ENCODE measurements around the gene MBL2.

DNA sequence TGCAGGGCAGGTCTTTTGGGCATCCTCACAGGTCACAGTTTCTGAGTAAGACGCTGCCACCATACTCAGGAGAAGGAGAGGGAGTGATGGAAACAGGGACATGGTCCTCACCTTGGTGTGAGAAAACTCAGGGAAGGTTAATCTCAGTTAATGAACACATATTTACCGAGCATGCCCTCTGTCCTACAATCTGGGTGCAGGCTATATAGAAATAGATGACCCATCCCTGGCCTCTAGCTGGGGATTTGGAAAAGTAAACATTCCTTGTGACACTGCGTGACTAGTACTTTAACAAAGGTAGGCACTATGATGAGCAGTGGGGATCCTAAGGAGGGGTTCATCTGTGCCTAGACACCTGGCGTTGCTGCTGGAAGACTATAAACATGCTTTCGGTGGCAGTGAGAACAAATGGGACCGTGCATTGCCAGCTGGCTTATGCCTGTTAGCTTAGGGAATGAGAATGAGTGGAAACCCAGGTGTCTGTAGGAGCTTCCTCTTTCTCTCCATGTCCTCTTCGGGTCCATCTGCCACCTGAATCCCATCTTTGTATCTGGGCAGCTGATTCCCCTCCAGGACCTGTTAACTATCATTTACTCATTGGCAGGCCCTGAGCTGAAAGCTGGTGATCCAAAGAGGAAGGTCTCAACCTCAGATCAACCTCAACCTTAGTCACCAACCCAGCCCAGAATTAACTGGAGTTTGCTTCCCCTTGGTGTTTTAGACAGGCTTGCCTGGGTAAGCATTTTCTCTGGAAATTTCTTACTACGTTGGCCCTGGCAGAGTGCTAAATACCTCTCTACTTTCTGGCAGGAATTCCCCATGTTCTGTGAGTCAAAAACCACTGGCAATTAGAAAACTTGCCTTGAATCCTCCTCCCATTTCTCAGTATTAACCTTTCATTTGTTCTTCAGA lies 794 bp downstream of the MBL2 start:
- TF ChIP-seq, protein P1, sequence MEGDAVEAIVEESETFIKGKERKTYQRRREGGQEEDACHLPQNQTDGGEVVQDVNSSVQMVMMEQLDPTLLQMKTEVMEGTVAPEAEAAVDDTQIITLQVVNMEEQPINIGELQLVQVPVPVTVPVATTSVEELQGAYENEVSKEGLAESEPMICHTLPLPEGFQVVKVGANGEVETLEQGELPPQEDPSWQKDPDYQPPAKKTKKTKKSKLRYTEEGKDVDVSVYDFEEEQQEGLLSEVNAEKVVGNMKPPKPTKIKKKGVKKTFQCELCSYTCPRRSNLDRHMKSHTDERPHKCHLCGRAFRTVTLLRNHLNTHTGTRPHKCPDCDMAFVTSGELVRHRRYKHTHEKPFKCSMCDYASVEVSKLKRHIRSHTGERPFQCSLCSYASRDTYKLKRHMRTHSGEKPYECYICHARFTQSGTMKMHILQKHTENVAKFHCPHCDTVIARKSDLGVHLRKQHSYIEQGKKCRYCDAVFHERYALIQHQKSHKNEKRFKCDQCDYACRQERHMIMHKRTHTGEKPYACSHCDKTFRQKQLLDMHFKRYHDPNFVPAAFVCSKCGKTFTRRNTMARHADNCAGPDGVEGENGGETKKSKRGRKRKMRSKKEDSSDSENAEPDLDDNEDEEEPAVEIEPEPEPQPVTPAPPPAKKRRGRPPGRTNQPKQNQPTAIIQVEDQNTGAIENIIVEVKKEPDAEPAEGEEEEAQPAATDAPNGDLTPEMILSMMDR (IDR thresholded peaks at IDR 0.05): no peak
- no peak for TF ChIP-seq POLR2A (IDR thresholded peaks at IDR 0.05)

All from esophagus squamous epithelium (tissue), 4 donors.